Kidney capillary endothelial cell (primary cell): ENCODE measurements around the gene MMP12.
"Not testable (repeated sequence)": the region's sequence is repeated elsewhere in the genome, so short reads cannot be mapped to it uniquely, and the experiment has no call there.

Experiments
- DNase-seq: peaks from one replicate; pipeline ENCODE4 v3.0.0-alpha.2; 2018; ENCODE audit warnings: low spot score

The MMP12 gene

DNA sequence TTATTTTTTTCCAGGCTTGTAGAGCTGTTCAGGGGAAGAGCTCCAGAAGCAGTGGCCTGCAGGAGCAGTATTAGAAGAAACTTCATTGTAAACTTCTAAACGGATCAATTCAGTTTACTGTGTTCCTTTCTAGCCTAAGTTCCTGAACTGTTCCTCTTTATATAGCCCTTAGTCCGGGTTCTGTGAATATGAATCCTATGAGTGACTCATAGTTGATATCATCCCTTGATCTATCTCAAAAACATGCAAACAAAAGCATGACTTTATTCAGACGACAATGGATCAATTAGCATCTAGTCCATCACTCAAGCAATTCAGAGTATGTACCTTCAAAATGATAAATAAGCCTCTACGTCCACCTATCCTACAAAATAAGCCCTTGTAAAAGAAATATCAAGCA is at the start of gene MMP12:
MMP12 (minus strand) TSS at position 131 of the 400 bp plus-strand sequence; CDS start at position 86, 45 bp downstream.
- no peak for DNase-seq

DNA sequence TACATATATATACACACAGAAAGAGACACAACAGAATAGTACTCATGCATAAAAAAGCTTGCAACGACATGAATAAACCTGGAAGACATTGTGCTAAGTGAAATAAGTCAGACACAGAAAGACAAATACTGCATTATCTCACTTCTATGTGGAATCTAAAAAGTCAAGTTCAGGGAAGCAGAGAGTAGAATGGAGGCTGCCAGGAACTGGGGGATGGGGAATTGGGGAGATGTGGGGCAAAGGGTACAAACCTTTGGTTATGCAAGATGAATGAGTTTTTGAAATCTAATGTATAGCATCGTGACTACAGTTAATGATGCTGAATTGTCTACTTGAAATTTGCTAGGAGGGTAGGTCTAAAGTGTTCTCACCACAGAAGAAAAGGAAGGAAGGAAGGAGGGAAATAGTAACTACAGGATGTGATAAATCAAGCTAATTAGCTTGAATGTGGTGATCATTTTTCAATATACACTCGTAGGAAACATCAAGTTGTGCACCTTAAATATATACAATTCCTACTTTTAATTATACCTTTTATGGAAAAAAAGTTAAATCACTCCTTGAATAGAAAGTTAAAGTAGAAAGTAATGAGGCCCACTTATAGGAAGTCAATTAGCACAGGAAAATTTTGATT is 46.9 kb upstream of the MMP12 start:
- DNase-seq: no peak

DNA sequence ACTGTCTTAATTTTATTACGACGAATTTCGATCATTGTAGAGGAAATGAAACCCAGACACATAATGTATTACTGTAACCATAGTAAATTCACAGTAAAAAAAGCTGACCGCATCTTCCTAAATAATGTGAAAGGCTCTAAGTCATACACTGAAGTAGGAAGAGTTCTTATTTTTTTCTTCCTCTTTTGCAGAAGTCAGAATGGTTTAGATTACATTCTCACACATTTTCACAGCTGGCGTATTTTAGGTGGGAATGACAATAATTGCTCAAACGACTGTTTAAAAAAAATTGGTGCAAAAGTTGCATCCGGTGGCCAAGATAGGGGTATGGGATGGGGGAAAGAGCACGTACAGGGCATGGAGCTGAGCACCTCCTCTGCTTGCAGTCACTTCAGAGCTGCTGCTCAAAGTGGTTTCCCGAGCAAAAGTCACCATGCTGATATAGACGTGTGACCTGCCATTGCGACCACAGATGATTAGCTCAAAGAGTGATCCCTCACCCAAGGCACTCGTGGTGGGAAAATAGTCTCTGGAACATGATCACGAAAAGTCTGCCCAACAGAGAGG is 45.4 kb upstream of the MMP12 start:
- DNase-seq: no peak

DNA sequence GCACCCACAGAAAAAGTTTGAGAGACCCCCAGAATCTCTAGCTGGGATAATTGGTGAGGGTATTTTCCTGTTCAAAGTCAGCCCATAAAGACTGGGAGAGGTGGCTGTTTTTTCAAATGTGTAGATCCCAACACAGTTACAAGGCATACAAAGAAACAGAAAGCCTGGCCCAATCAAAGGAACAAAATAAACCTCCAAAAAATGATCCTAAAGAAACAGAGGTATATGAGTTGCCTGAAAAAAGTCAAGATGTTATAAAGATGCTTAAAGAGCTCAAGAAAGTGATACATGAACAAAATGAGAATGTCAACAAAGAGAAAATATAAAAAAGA is 40.2 kb upstream of the MMP12 start:
- DNase-seq: no peak

DNA sequence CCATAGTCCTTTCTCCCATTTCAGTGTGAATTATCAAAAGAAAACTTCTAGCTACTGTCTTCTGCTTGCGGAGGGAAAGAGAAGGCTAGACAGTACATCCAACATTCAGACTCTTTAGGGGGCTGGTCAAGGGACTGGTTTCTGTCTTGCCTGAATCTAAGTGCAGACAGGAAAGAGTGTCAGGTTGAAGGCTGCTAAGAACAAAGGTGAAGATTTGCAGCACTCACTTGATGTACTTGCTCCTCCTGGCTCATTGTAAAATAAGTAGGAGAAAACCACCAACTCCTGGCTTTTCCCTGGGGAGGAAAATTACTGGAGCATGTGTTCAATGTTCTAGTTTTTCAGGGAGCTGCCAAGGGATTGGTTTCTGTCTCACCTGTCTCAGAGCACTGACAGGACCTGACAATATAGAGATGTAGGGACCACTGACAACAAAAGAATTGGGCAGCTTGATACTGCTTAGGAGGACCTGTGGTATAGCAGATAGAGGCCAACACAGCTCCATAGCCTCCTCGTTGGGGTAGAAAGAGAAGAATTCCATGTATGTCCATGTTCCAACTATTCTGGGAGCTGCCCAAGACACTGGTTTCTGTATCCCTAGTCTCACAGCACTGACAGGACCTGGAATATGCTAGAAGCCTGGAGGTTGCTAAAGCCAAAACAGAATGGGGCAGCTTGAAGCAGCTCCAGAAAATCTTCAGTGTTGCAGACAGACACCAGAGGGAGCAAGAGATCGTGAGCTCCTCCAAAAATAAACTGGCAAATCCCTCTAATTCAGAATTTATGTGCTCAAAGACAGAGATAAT is 39.7 kb upstream of the MMP12 start:
- peak; percentile 30 for DNase-seq

DNA sequence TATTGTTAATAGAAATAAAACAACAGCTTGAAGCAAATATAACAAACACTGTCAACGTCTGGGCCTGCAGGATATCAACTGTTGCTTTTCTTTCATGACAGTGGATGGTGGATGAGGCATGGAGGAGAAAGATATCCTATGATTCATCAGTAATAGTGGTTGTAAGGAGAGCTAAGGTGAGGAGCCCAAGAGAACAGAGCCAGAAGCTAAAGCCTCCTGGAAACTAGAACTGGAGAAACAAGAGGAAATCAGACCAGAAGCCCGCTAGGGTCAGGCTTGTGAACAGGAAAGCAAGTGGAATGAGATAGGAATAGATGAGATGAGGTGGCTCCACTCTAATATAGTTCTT is 37.7 kb upstream of the MMP12 start:
- no peak for DNase-seq

DNA sequence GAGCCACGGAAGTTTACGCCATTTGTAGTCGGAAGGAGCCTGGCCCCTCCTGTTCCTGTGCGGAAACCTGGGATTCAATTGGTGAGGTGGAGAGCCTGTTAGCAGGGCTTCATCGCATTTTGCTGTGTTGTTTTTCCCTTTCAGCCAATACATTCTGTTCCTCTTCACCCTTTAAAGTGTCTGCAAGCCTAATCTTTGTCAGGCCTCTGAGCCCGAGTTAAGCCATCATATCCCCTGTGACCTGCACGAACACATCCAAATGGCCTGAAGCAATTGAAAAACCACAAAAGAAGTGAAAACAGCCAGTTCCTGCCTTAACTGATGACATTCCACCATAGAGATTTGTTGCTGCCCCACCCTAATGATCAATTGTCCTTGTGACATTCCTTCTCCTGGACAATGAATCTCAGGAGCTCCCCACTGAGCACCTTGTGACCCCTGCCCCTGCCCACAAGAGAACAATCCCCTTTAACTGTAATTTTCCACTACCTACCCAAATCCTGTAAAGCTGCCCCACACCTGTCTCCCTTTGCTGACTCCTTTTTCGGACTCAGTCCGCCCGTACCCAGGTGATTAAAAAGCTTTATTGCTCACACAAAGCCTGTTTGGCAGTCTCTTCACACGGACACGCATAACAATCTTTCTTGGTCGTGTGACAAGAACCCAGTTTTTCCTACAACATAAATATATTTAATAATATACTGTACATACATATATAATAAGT is 37.1 kb upstream of the MMP12 start:
- no peak for DNase-seq

DNA sequence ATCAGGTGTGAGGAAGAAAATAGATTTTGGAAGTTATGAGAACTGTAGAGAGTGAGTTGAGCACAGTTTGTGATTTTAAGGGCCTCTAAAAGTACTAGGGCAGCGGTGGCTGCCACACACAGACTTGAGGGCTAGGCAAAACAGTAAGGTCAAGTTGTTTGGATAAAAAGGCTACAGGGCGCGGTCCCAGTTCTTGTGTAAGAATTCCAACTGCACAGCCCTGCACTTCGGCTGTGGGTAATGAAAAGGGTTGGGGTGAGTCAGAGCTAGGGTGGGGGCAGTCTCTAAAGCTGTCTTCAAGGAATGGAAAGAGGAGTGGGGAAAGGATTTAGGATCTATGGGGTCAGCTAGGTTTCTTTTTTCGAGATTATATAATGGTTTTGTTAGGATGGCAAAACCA is 31.1 kb upstream of the MMP12 start:
- not testable (repeated sequence) for DNase-seq

DNA sequence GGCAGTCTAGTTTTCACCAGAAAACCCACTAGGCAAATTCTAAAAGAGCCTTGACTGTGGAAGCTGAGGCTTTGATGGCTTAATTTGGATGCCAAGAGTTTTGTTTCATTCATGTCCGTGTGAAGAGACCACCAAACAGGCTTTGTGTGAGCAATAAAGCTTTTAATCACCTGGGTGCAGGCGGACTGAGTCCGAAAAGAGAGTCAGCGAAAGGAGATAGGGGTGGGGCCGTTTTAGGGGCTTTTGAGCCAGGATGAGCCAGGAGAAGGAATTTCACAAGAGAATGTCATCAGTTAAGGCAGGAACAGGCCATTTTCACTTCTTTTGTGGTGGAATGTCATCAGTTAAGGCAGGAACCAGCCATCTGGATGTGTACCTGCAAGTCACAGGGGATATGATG is 29.1 kb upstream of the MMP12 start:
- DNase-seq: not testable (repeated sequence)

DNA sequence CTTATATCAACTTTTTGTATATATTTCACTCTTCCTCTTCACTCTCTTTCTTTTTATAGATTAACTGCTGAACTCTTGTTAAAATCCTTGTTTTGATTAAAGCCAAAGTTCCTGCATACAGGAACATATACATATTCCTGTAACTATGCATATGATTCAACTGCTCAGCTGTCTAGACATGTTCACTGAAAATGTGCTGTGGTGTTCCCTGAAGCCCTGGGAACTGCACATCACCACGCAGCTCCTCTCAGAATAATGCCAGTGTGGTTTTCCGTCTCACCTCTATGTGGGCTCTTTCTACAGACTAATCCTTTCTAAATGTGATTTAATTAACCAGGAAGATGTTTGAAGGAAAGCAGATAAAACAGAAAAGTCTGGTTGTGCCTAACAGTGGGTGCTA is 25.6 kb upstream of the MMP12 start:
- DNase-seq: no peak

DNA sequence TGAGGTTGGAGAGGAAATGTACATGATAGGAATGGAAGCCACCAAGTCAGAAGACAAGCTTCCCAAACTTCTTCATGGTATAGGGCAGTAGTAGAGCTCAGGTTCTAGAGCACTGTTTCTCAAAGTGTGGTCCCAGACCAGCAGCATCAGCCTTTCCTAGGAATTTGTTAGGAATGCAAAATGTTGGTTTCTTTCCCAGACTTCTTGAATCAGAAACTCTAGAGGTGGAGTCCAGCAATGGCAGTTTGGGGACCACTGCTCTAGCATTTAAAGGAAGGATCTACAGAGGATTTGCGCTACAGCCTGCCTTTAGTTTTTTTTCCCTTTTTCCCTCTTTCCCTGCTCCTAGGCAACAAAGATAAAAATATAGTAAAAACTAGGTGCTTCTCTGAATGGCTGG is 17.0 kb upstream of the MMP12 start:
- DNase-seq: no peak

DNA sequence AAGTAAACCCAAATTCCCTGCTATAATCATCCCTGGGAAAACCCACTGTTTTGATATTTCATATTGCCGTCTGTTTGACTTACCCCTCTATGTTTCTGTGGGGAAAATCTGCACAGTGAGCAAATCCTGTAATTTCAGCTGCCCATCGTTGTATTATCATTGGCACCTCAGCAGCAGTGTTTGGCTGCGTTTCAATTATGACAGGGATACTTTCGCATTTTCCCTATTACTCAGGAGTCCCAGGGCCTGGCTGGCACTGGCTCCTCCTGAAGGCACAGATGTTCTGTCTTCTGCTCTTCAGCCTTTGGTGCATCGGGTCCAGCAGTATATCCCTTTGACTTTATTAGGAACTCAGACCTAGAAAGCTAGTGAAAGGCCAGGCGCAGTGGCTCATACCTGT is 12.2 kb upstream of the MMP12 start:
- no peak for DNase-seq

DNA sequence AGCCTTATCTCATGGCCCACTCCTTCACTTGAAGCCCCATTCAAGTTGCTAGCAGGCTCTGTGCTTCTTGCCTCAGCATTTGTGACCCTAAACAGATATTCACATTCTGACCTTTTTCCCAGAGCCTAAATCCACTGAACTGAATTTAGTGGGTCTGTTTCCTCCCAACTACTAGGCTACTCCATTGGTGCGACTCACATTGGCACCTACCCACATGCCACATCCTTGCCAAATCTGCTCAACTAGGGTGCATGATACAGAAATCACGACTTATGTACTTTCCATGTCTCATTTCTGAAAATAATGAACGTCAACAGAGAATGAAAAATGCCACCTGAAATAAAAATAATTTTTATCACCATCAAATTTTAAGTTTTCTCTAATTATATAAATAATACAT is 8.4 kb upstream of the MMP12 start:
- no peak for DNase-seq

DNA sequence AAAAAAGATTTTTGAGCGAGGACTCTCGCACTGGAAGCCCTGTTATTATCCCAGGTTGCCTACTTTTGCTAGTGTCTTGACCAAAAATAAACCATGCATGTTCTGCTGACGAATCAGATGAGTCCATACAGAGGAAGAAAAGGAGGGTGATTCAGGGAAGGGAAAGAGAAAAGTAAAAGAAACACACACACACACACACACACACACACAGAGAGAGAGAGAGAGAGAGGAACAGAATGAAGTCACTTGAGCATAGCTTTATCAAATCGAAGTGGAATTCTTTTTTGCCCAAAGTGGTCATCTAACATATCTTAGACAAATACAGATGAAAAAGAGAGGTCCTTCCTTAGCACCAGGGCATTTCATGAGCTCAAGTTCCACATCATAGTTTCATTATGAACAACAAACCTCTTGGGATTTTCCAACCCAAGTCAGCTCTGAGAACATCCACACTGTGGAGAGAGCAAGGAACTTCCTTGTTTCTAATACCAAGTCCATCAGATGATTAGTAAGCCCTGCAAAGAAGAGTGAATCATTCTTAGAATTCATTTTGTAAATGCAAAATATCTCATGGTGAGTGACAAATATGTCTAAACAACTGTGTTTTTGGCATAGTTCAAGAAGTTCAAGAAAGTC is 7.7 kb upstream of the MMP12 start:
- no peak for DNase-seq

DNA sequence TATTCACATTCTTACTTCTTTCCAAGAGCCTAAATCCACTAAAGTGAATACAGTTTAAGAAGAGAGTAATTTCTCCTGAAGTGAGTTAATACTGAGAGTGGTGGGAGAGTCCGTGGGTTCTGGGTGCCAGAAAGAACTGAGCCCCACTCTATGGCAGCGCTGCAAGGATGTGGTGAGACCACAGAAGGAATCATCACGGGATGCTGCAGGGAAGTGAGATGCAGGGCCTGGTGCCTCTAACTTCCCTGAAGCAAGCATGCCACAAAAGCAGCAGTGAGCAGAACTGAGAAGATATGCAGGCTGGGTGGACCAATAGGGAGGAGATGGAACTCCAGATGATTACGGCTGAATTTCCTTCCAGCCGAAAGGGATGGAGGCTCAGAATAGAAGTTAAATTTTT is 5.0 kb upstream of the MMP12 start:
- DNase-seq: no peak

DNA sequence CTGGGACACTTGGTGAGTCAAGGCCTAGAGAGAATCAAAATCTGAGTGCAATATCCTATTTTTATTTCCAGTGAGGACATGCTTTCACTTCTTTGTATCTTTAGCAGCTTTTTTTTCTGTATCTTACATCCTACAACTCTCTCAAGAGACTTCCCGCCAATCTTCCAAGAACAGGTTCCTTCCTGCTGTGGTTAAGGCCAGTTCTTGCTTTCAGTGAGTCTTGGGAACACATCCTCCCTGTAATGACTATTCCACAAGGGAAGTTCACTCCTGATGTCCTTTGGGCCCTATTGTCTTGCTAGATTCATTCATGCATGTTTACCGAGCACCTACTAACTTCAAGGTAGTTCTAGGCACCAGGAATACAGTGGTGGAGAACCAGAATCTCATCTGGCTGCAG is 3.8 kb upstream of the MMP12 start:
- no peak for DNase-seq

DNA sequence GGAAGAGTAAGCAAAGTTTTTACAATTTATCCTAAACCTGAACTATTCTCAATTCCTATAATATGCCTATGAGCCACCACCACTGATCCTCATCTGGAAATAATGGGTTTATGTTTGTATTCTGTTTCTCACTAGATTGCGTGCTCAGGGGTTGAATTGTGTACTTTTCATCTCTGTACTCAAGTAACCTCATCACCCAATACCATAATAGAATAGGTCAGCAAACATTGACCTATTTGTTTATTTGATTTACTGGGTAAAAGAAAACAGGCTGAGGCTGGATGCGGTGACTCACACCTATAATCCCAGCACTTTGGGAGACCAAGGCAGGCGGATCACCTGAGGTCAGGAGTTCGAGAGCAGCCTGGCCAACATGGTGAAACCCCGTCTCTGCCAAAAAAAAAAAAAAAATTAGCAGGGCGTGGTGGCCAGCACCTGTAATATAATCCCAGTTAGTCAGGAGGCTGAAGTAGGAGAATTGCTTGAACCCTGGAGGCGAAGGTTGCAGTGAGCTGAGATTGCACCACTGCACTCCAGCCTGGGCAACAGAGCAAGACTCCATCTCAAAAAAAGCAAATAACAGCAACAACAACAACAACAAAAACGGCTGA is 5.3 kb downstream of the MMP12 start:
- not testable (repeated sequence) for DNase-seq

DNA sequence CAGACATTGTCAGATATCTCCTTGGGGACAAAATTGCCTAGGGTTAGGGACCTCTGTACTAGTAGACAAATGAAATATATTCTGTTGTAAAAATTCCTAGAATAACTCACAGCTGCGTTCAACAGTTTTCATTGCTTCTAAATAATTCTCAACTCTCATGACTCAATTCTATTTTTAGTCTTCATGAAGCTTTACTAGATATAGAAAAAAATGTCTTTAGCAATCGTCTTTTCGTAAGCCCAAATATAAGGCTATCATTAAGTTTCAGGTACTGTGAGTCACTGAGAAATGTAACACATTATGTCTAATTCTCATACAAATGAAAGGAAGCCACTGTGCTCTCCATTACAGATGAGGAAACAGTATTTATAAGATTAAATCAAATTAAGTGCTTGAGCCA is 6.4 kb downstream of the MMP12 start:
- DNase-seq: no peak

DNA sequence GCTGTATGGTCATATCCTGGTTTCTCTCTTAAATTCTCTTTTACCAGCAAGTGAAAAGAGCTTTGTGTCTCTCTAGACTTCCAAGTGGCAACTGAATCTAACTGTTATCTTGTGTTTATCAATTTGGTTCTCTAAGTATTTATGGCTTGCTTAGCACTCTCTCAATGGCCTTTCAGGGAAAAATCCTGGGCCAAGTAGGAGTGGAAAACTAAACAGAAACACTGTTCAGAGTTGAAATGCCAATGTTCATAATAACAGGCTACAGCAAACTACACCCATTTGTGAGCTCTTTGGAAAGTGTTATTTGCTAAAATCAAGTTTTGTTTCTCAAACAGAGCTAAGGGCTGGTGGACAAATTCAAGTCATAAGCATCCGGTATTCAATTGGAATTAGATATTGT is 10.1 kb downstream of the MMP12 start:
- DNase-seq: no peak

DNA sequence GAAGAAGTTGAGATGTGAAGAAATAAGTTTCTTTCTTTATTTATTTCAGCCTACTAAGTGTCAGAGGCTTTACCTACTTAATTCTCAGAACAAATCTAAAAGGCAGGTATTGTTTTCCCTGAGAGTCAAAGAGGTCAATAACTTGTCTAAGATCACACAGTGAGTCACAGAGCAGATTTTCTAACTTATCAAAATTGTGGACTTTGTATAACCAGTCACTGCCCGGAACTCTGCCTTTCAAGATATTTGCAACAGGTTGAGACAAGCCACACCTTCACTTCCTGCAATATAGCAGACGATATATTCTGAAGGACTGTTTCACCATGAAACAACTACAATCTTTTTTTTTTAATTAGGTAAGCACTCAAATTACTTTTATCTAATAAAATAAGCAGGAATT is 20.8 kb downstream of the MMP12 start:
- DNase-seq: no peak

DNA sequence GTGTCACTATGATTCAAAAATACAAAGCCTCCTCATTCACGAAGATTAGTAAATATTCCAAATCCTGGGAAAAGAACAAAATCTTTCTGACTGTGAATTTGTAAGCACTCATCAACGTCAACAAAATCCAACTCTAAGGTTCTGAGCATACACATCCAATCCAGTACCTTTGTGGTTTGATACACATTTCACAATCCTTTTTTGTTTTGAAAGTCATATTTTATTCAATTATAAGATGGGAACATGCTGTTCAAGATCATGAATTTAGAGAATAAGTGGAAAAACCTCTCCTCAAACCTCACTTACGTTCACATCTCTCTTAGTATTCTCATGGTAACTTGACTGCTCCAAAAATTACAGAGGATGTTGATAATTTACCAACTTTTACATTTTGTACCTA is 21.7 kb downstream of the MMP12 start:
- DNase-seq: no peak
